ENCODE data around the gene UBE3B. TPM values are rescaled to one million over a fixed set of nuclear protein-coding genes. Genes with fewer than 3 reads are reported as not detected.

UBE3B gene
- total RNA-seq, 2 experiments from 2014 or later: 32.7 to 33.7 TPM

- ChIA-PET POLR2A (no interaction called here), CTCF (no interaction called here)
Measured at GRCh38 chr12:109447482-109447881, 30.0 kb upstream of the UBE3B start.

GRCh38 chr12:109448272-109448671, 29.2 kb upstream of the UBE3B start:
- ChIA-PET POLR2A (no interaction called here), CTCF (no interaction called here)

- POLR2A ChIA-PET: no interaction called here
- CTCF ChIA-PET: interaction anchor here (1.0 kb wide), 1 partner anchor 21 kb away, joined by 3 read pairs; no protein-coding TSS in a partner anchor
Measured at GRCh38 chr12:109448707-109449390, 28.6 kb upstream of the UBE3B start.

GRCh38 chr12:109449845-109450532, 27.4 kb upstream of the UBE3B start:
- ChIA-PET POLR2A (no interaction called here), CTCF (interaction anchor here (1.0 kb wide), 1 partner anchor 22 kb away, joined by 3 read pairs; no protein-coding TSS in a partner anchor)

- POLR2A ChIA-PET: no interaction called here
- CTCF ChIA-PET: no interaction called here
Measured at GRCh38 chr12:109450980-109451379, 26.5 kb upstream of the UBE3B start.

GRCh38 chr12:109451400-109451799, 26.0 kb upstream of the UBE3B start:
- ChIA-PET POLR2A (no interaction called here), CTCF (no interaction called here)

- POLR2A ChIA-PET: no interaction called here
- CTCF ChIA-PET: no interaction called here
Measured at GRCh38 chr12:109452489-109452888, 24.9 kb upstream of the UBE3B start.

GRCh38 chr12:109455706-109456105, 21.7 kb upstream of the UBE3B start:
- CTCF ChIA-PET: no interaction called here
- POLR2A ChIA-PET: no interaction called here

- ChIA-PET POLR2A (interaction anchor here (0.6 kb wide), 1 partner anchor 303 kb away, joined by 3 read pairs; no protein-coding TSS in a partner anchor), CTCF (no interaction called here)
Measured at GRCh38 chr12:109458086-109458485, 19.3 kb upstream of the UBE3B start.

- POLR2A ChIA-PET: interaction anchor here (0.6 kb wide), 1 partner anchor 304 kb away, joined by 3 read pairs; no protein-coding TSS in a partner anchor
Measured at GRCh38 chr12:109458771-109459208, 18.6 kb upstream of the UBE3B start.

GRCh38 chr12:109459247-109459646, 18.2 kb upstream of the UBE3B start:
- POLR2A ChIA-PET: no interaction called here
- CTCF ChIA-PET: no interaction called here

More at GRCh38 chr12:109458771-109459208, 18.6 kb upstream of the UBE3B start:
- CTCF ChIA-PET: no interaction called here

GRCh38 chr12:109460538-109460937, 16.9 kb upstream of the UBE3B start:
- POLR2A ChIA-PET: no interaction called here
- CTCF ChIA-PET: no interaction called here

GRCh38 chr12:109461049-109461845, 16.2 kb upstream of the UBE3B start:
- POLR2A ChIA-PET: interaction anchor here (0.6 kb wide), 1 partner anchor 43 kb away, joined by 6 read pairs; no protein-coding TSS in a partner anchor
- CTCF ChIA-PET: no interaction called here

GRCh38 chr12:109461846-109462756, 15.3 kb upstream of the UBE3B start:
- ChIA-PET POLR2A (interaction anchor here (0.6 kb wide), 1 partner anchor 42 kb away, joined by 6 read pairs; no protein-coding TSS in a partner anchor), CTCF (no interaction called here)

GRCh38 chr12:109462868-109463692, 14.4 kb upstream of the UBE3B start:
- CTCF ChIA-PET: interaction anchor here (0.6 kb wide), 1 partner anchor 277 kb away, joined by 4 read pairs; no protein-coding TSS in a partner anchor
- POLR2A ChIA-PET: no interaction called here

GRCh38 chr12:109463756-109464155, 13.7 kb upstream of the UBE3B start:
- POLR2A ChIA-PET: no interaction called here
- CTCF ChIA-PET: interaction anchor here (0.6 kb wide), 1 partner anchor 277 kb away, joined by 4 read pairs; no protein-coding TSS in a partner anchor

GRCh38 chr12:109464642-109465351, 12.6 kb upstream of the UBE3B start:
- ChIA-PET CTCF (interaction anchor here (0.6 kb wide), 1 partner anchor 37 kb away, joined by 3 read pairs; no protein-coding TSS in a partner anchor), POLR2A (no interaction called here)

GRCh38 chr12:109466305-109466704, 11.1 kb upstream of the UBE3B start:
- ChIA-PET CTCF (interaction anchor here (1.5 kb wide), 1 partner anchor 44 kb away, joined by 3 read pairs; no protein-coding TSS in a partner anchor), POLR2A (no interaction called here)
